NCI-H82 (cell line): ENCODE data around the gene APCDD1L.
"Not testable (repeated sequence)": the region's sequence is repeated elsewhere in the genome, so short reads cannot be mapped to it uniquely, and the experiment has no call there.

Source experiments
- DNase-seq: peaks from one replicate; lab custom pipeline; 2025; lab: John Stamatoyannopoulos, UW

The APCDD1L gene

GRCh38 chr20:58514321-58515232, 622 bp downstream of the APCDD1L start:
- no peak for DNase-seq

DNA sequence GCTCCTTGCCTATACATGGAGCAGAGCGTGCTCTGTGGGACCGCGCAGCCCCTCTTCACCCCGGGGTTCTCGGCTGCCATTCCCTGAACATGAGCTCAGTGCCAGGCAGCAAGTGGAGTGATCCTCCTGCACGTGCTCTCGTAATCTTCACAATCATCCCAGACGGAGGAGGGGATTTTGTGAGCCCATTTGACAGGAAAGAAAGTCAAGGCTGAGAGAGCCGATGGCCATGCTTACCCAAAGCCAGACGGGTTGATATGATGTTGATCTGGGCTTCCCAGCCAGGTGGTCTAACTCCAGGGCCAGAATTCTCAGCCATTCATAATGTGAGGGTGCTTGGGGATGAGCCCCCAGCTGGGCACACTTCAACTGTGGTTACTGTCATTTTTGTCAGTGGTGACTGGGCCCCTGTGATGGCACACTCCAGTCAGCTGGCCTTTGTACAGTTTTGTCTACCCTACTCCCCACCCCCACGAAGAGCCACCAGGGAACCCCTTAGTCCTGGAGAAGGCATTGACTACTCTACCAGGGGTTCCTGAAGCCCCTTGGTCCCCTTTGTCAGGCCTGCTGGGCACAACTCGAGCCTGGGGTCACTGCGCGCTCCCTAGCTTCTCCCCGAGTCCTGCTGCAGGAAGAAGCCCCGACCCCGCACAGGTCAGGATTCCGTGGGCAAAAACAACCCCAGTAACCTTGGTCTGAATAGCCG, 1.5 kb downstream of the APCDD1L start:
- no peak for DNase-seq

GRCh38 chr20:58512808-58513552, 2.2 kb downstream of the APCDD1L start:
- DNase-seq, result no peak

- DNase-seq, result no peak
Observed at GRCh38 chr20:58511861-58512260, 3.3 kb downstream of the APCDD1L start.

GRCh38 chr20:58511364-58511763, 3.8 kb downstream of the APCDD1L start:
- DNase-seq, result no peak

DNA sequence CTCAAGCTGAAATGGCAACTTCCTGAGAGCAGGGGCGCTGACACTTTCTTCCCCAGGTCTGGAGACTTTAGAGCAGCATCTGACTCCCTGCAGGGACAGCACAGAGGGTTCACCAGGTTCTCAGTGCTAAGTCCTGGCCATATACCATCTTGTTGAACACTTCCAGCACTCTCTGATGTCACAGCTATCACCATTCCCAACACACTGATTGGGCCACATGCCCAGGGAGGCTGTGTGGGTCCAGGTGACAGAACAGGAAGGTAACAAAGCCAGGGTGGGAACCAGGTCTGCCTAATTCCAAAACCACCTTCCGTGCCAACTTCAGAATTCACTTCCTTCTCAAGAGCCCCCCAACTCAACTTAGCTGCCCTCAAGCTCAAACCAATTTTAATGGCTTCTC, 4.3 kb downstream of the APCDD1L start:
- no peak for DNase-seq

DNA sequence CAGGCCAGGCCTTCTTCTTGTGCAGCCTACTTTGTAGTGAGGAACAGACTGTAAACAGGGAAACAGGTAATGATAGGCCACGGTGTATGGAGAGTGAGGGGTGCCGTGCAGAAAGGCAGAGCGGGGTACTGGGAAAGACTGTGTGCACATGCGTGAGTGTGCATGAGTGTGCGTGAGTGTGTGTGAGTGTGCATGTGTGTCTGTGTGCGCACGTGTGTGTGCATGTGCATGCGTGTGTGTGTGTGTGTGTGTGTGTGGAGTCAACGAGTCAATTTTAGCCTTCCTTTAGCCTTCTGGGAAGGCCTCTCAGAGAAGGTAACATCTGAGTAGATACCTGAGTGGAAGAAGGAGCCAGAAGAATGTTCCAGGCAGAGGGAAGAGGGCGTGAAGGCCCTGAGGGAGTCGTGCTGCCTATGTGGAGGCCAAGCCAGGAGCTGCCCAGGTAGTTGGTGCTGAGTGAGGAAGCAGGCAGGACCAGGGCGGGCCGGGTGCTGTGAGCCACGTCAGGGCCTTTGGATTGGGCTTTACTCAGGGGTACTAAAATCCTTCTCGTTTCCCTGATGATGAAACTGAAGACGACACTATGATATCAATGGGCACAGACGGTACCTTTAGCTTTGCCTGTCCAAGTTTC, 6.3 kb downstream of the APCDD1L start:
- no peak for DNase-seq

GRCh38 chr20:58506999-58507398, 8.2 kb downstream of the APCDD1L start:
- DNase-seq, result not testable (repeated sequence)

GRCh38 chr20:58504566-58504965, 10.6 kb downstream of the APCDD1L start:
- no peak for DNase-seq

DNA sequence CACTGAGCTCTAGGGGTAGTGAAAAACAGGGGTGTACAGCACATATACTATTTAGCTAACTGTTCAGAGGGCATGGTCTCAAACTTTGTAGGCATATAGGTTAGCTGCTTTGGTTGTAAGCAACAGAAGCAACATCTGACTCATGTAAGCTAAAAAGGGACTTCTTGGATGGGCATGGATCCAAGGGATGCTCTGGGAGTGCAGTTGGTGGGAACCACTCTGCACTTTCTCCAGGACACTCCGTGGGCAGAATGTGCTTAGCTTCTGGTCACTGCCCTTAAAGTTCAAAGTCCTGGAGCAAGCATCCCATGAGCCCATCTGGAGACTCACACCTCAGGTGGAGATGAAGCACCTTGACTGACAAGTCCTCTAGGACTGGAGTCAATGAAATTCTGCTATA, 11.5 kb downstream of the APCDD1L start:
- DNase-seq, result no peak

- no peak for DNase-seq
Observed at GRCh38 chr20:58500256-58500655, 14.9 kb downstream of the APCDD1L start.

DNA sequence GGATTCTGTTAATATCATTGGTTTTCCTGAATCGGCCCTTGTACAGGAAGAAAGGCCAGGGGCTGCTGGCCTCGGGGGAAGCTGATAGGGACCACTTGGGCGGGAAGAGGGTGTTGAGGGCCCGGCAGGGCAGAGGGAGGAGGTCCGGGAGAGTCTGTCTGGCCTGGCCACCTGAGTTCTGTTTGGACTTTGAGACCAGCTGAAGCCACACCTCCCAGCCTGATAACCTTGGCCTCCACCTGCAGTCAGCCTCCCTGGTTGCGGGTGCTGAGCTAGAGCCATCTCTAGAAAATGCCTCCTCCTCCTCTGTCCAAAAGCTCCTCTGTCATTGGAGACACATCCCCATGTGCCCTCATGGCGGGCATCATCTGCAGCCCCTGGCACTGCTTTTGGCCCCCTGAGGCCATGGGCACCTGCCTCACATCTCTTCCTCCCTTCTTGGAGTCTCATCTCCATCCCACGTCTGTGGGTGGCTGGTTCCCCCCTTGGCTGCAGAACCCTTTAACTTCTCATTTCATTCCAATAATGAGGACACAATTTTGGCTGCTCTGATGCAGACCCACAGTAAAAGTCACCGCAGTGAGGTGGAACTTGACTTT, 16.6 kb downstream of the APCDD1L start:
- no peak for DNase-seq

GRCh38 chr20:58497724-58498469, 17.3 kb downstream of the APCDD1L start:
- DNase-seq, result no peak

DNA sequence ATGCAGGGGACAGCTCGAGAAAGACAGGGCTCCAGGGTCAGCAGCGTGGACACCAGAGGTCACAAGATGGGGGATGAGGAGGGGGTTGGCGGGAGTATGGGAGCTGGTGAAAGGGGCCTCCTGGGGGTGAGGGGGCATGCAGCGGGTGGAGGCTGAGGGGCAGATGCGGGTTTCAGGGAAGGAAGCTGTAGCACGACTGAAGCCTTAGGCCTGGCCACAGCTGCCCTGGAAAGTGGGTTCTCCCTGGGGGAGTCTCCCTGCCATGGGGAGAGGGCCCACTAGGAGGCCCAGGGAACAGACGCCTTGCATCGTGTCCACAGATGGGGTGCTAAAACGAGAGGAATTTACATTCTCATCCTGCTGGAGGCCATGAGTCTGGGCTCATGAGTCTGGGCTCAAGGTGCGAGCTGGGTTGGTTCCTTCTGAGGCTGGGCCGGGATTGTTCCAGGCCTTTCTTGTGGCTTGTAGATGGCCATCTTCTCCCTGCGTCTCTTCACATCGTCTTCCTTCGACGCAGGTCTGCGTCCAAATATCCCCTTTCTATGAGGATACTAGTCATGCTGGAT, 18.0 kb downstream of the APCDD1L start:
- DNase-seq, result no peak

GRCh38 chr20:58496429-58496769, 18.8 kb downstream of the APCDD1L start:
- no peak for DNase-seq

DNA sequence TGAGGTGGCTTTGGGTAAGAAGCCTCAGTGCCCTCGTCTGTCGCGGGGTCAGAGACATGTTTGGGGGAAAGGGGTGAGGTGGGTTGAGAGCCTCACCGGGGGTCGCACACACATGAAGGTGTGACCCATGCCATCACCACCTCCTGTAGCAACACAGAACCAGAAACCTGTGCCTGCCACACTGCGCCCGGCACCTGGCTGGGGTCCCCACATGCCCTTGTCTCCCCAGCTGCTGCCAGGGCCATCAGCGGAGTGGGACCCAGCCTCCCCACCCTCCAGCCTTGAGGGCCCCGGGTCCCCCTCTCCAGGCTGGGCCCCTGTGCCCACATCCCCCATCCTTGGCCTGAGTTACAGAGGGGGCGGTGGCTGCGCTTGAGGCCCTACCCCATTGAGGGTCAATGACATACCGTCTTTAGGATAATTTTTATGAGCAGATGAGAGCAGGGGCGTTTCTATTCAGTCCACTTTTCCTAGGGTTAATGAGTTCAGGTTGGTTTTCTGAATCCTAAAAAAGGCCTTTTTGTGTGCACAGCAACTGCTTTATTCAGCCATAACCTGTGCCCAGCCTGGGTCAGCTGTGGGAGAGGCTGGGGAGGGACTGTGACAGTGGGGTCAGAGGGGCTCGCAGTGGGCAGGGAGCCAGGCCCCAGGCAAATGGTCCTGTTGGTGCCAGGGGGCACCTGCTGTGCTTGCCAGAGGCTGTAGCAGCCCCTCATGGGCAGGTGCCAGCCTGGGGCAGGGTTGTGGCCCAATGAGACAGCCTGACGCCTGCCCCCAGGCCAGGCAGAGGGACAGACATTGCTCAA, 19.4 kb downstream of the APCDD1L start:
- no peak for DNase-seq

- no peak for DNase-seq
Observed at GRCh38 chr20:58494923-58495622, 20.1 kb downstream of the APCDD1L start.

GRCh38 chr20:58492795-58493524, 22.2 kb downstream of the APCDD1L start:
- no peak for DNase-seq
